GM19099 (cell line): Measurements from ENCODE around the gene CHRM2.

Experiments
- POLR2A ChIP-seq: IDR thresholded peaks from 3 replicates; pipeline ENCODE4 v1.6.1; 2011; ENCODE audit warnings: low read depth; ENCODE audit not compliant: insufficient read length; ENCODE audit errors: extremely low read depth

Gene CHRM2

GRCh38 chr7:136976504-136977251 lies 108.2 kb downstream of the CHRM2 start:
- no peak for TF ChIP-seq POLR2A

- no peak for TF ChIP-seq POLR2A
These were observed 124.9 kb downstream of the CHRM2 start for GRCh38 chr7:136993377-136993776.

- TF ChIP-seq POLR2A: no peak
These were observed 129.3 kb downstream of the CHRM2 start for GRCh38 chr7:136997735-136998134.

- TF ChIP-seq POLR2A: no peak
These were observed 130.0 kb downstream of the CHRM2 start for GRCh38 chr7:136998495-136998894.

GRCh38 chr7:137000621-137001020 lies 132.2 kb downstream of the CHRM2 start:
- TF ChIP-seq POLR2A: no peak

GRCh38 chr7:137001041-137001440 lies 132.6 kb downstream of the CHRM2 start:
- no peak for TF ChIP-seq POLR2A

- no peak for TF ChIP-seq POLR2A
These were observed 133.0 kb downstream of the CHRM2 start for GRCh38 chr7:137001478-137001877.

- TF ChIP-seq POLR2A: no peak
These were observed 134.6 kb downstream of the CHRM2 start for GRCh38 chr7:137003086-137003485.

- no peak for TF ChIP-seq POLR2A
These were observed 135.1 kb downstream of the CHRM2 start for GRCh38 chr7:137003566-137003965.

GRCh38 chr7:137005873-137006272 lies 137.4 kb downstream of the CHRM2 start:
- TF ChIP-seq POLR2A: no peak

- TF ChIP-seq POLR2A: no peak
These were observed 137.8 kb downstream of the CHRM2 start for GRCh38 chr7:137006293-137006692.

- no peak for TF ChIP-seq POLR2A
These were observed 138.7 kb downstream of the CHRM2 start for GRCh38 chr7:137007001-137007694.

GRCh38 chr7:137009404-137009803 lies 141.0 kb downstream of the CHRM2 start:
- no peak for TF ChIP-seq POLR2A

GRCh38 chr7:137015015-137015414 lies 146.6 kb downstream of the CHRM2 start:
- no peak for TF ChIP-seq POLR2A

- TF ChIP-seq POLR2A: no peak
These were observed 148.8 kb downstream of the CHRM2 start for GRCh38 chr7:137017221-137017620.

GRCh38 chr7:137018468-137018867 lies 150.0 kb downstream of the CHRM2 start:
- TF ChIP-seq POLR2A: no peak
